HFF-Myc (cell line): ENCODE measurements around the gene MINDY2.

Experiments
- DNase-seq: peaks from one replicate; pipeline ENCODE4 v3.0.0-alpha.2; 2011; ENCODE audit warnings: low read depth; ENCODE audit errors: extremely low read depth
- H3K4me3 ChIP-seq: replicated peaks from 2 replicates; pipeline ENCODE4 v1.5.1; 2011; ENCODE audit warnings: low read depth, mild to moderate bottlenecking, control low read depth, low read length
- CTCF ChIP-seq: IDR thresholded peaks from 2 replicates; pipeline ENCODE4 v1.5.1; 2012; ENCODE audit warnings: mild to moderate bottlenecking, low read depth, low read length, control low read depth; ENCODE audit errors: missing control alignments

MINDY2 gene

GRCh38 chr15:58908550-58909309, 137.6 kb downstream of the MINDY2 start:
- no peak overlapping the region for H3K4me3 ChIP-seq
- no peak for TF ChIP-seq CTCF
- no peak for DNase-seq

- no peak for TF ChIP-seq CTCF
- DNase-seq = no peak
- H3K4me3 ChIP-seq = no peak overlapping the region
Observed at GRCh38 chr15:58909616-58910015, 138.5 kb downstream of the MINDY2 start.

- no peak overlapping the region for H3K4me3 ChIP-seq
- no peak for DNase-seq
- no peak for TF ChIP-seq CTCF
Observed at GRCh38 chr15:58910456-58910855, 139.4 kb downstream of the MINDY2 start.
